Testis (tissue), 2 donors: ENCODE data around the gene SPIRE2.

ENCODE experiments used
- POLR2A ChIP-seq: fragments of 450-650 bp; IDR thresholded peaks from one replicate; pipeline ENCODE4 v1.6.1; 2017; ENCODE audit warnings: antibody characterized with exemption, mild to moderate bottlenecking, moderate library complexity
- TF ChIP-seq, protein P1 (sequence below), 3 experiments: fragments of 450-650 bp in 2 of 3; fragments of 200-600 bp in 1 of 3; sonication (generic) in 1 of 3; IDR thresholded peaks; one replicate each; pipeline ENCODE4 v1.5.1; 2016 to 2019; ENCODE audit warnings: antibody characterized with exemption in 3 of 3, mild to moderate bottlenecking in 2 of 3, moderate library complexity in 1 of 3

GRCh38 chr16:89920723-89921122 is 92.4 kb downstream of the SPIRE2 start:
- TF ChIP-seq, protein P1, sequence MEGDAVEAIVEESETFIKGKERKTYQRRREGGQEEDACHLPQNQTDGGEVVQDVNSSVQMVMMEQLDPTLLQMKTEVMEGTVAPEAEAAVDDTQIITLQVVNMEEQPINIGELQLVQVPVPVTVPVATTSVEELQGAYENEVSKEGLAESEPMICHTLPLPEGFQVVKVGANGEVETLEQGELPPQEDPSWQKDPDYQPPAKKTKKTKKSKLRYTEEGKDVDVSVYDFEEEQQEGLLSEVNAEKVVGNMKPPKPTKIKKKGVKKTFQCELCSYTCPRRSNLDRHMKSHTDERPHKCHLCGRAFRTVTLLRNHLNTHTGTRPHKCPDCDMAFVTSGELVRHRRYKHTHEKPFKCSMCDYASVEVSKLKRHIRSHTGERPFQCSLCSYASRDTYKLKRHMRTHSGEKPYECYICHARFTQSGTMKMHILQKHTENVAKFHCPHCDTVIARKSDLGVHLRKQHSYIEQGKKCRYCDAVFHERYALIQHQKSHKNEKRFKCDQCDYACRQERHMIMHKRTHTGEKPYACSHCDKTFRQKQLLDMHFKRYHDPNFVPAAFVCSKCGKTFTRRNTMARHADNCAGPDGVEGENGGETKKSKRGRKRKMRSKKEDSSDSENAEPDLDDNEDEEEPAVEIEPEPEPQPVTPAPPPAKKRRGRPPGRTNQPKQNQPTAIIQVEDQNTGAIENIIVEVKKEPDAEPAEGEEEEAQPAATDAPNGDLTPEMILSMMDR (IDR thresholded peaks at IDR 0.05), result no peak
- TF ChIP-seq POLR2A, result no peak
